ENCODE data around the gene PEBP1. TPM values are rescaled to one million over a fixed set of nuclear protein-coding genes. Genes with fewer than 3 reads are reported as not detected.

The PEBP1 gene
- total RNA-seq, 1 experiment from 2014 or later: 320 TPM

DNA sequence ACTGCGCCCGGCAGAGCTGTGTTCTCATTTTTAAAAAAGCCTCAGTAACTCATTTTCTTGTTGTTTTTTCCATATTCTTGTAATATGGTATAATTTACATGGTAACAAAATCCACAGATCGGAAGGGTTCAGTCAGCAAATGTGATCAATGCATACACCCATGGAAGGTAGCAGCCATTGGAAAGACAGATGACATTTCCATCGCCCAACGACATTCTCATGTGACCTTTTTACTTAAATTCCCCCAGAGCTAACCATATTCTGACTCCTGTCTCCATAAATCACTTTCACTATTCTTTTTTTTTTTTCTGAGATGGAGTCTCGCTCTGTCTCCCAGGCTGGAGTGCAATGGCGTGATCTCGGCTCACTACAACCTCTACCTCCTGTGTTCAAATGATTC lies 4.9 kb downstream of the PEBP1 start:
- Mint-ChIP-seq H3K4me1 (peaks cover 8 to 10% of the 10 kb centered on the region in 2 experiments), H3K4me3 (no peak overlapping the region), H3K36me3 (ENCODE audit: insufficient read depth in 1 of 3, low read depth in 3 of 3) (peaks cover 65 to 92% (median 75%) of the 10 kb centered on the region in 3 experiments), H3K27me3 (ENCODE audit: low read depth) (no peaks in the 10 kb centered on the region), H3K9me3 (no peaks in the 10 kb centered on the region), H3K27ac (no peak overlapping the region)
- H3K14ac ChIP-seq (ENCODE audit: insufficient read depth, low read length): no peak overlapping the region
- peaks cover 16% of the 10 kb centered on the region; the same call in 1 of the 2 replicates for H3K79me2 ChIP-seq (ENCODE audit: insufficient read depth, low read length)
- H3K56ac ChIP-seq (ENCODE audit: insufficient read length, low read depth, low read length): no peak overlapping the region
- TF ChIP-seq, protein P1, sequence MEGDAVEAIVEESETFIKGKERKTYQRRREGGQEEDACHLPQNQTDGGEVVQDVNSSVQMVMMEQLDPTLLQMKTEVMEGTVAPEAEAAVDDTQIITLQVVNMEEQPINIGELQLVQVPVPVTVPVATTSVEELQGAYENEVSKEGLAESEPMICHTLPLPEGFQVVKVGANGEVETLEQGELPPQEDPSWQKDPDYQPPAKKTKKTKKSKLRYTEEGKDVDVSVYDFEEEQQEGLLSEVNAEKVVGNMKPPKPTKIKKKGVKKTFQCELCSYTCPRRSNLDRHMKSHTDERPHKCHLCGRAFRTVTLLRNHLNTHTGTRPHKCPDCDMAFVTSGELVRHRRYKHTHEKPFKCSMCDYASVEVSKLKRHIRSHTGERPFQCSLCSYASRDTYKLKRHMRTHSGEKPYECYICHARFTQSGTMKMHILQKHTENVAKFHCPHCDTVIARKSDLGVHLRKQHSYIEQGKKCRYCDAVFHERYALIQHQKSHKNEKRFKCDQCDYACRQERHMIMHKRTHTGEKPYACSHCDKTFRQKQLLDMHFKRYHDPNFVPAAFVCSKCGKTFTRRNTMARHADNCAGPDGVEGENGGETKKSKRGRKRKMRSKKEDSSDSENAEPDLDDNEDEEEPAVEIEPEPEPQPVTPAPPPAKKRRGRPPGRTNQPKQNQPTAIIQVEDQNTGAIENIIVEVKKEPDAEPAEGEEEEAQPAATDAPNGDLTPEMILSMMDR (conservative IDR thresholded peaks at IDR 0.05): no peak
- H3K9me3 ChIP-seq (ENCODE audit: control insufficient read depth, low read depth, low read length): no peaks in the 10 kb centered on the region
- H3K27ac ChIP-seq (ENCODE audit: insufficient read length, low read depth, low read length): no peak overlapping the region
- H4K20me1 ChIP-seq (ENCODE audit: control insufficient read depth, insufficient read depth, insufficient read length): no peaks in the 10 kb centered on the region
- no peak overlapping the region for H2AFZ ChIP-seq (ENCODE audit: low read length)
- H2BK120ac ChIP-seq (ENCODE audit: low read depth, low read length, poor library complexity, severe bottlenecking): no peak overlapping the region
- H3K4me2 ChIP-seq (ENCODE audit: insufficient read depth, insufficient read length, low read length): no peak overlapping the region
- H3K27me3 ChIP-seq (ENCODE audit: insufficient read depth, low read length): no peaks in the 10 kb centered on the region
- no peak overlapping the region for H2BK15ac ChIP-seq (ENCODE audit: low read depth, low read length)
- H3T11ph ChIP-seq (ENCODE audit: low read length): no peak overlapping the region
- no peak overlapping the region for H4K8ac ChIP-seq (replicated peaks; ENCODE audit: insufficient read length, low read depth, low read length)
- no peak overlapping the region for H3K23ac ChIP-seq (ENCODE audit: insufficient read length, low read depth, low read length)
- H3K4ac ChIP-seq (ENCODE audit: low read depth, low read length): no peak overlapping the region
- no peak overlapping the region for H2BK5ac ChIP-seq (ENCODE audit: insufficient read length, low read length)
- no peaks in the 10 kb centered on the region for H3K4me1 ChIP-seq (ENCODE audit: insufficient read depth, low read length)
- no CpG with 5 or more reads among the region's 8 CpGs for WGBS (ENCODE audit: extremely low coverage, insufficient read length, low lambda C conversion rate)
- H3K9ac ChIP-seq (ENCODE audit: extremely low read depth, insufficient read length, low read length): no peak overlapping the region
- peaks cover 7% of the 10 kb centered on the region for H3K23me2 ChIP-seq (ENCODE audit: insufficient read length, low read depth, low read length, poor library complexity, severe bottlenecking)
- DNase-seq: no peak
- no peak overlapping the region for H2BK20ac ChIP-seq (ENCODE audit: low read depth, low read length, poor library complexity, severe bottlenecking)
- no peak overlapping the region for H4K91ac ChIP-seq (ENCODE audit: insufficient read length, low read depth, low read length)
- H2BK12ac ChIP-seq (ENCODE audit: insufficient read length, low read depth, low read length): no peak overlapping the region
- no peak overlapping the region for H4K5ac ChIP-seq (ENCODE audit: insufficient read length, low read depth, low read length)
- peaks cover 15% of the 10 kb centered on the region for H3K79me1 ChIP-seq (ENCODE audit: insufficient read depth, low read depth, low read length, poor library complexity, severe bottlenecking)
- H3K18ac ChIP-seq (ENCODE audit: insufficient read length, low read depth, low read length): no peak overlapping the region
- H2AK5ac ChIP-seq (ENCODE audit: insufficient read length, low read length): no peak overlapping the region
